ENCODE data around the gene CCDC30. TPM values are rescaled to one million over a fixed set of nuclear protein-coding genes. Genes with fewer than 3 reads are reported as not detected.

CCDC30 gene
- total and polyA plus RNA-seq, 9 donors: 3.8 to 11.7 (median 6.7) TPM

DNA sequence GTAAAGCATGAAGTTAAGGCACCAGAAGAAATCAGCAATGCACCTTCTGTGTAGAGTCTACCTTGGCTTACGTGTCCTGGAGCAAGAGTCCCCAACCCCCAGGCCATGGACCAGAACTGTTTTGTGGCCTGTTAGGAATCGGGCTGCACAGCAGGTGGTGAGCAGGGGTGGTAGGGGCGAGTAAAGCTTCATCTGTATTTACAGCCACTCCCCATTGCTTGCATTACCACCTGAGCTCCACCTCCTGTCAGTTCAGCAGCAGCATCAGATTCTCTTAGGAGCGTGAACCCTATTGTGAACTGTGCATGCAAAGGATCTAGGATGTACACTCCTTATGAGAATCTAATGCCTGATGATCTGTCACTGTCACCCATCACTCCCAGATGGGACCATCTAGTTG is 28.7 kb upstream of the CCDC30 start:
- intact Hi-C loops (cut with DNase I): no loop called here

GRCh38 chr1:42439940-42440339 is 23.1 kb upstream of the CCDC30 start:
- intact Hi-C loops (cut with DNase I): no loop called here
- WGBS, 3 donors: 61 to 73% (median 64%) methylated on average over 2 of the region's 2 CpGs
- Histone ChIP-seq H3K36me3 (no peaks in the 10 kb centered on the region), H3K27me3 (no peaks in the 10 kb centered on the region), H3K27ac (no peak overlapping the region), H3K4me1 (ENCODE audit: insufficient read depth) (no peaks in the 10 kb centered on the region), H3K4me3 (no peak overlapping the region), H3K9me3 (no peaks in the 10 kb centered on the region)
- TF ChIP-seq EP300 (IDR thresholded peaks at IDR 0.05) (no peak), CTCF (IDR thresholded peaks at IDR 0.05) (no peak), POLR2A (IDR thresholded peaks at IDR 0.05) (no peak)
- no peak for DNase-seq

More for the DNA sequence above, 28.7 kb upstream of the CCDC30 start:
- Histone ChIP-seq H3K4me1 (ENCODE audit: insufficient read depth) (no peaks in the 10 kb centered on the region), H3K4me3 (no peak overlapping the region), H3K27me3 (no peaks in the 10 kb centered on the region), H3K36me3 (no peaks in the 10 kb centered on the region), H3K9me3 (no peaks in the 10 kb centered on the region), H3K27ac (no peak overlapping the region)
- DNase-seq: no peak
- WGBS, 3 donors: 98% methylated on average over 4 of the region's 4 CpGs
- no peak for TF ChIP-seq POLR2A (IDR thresholded peaks at IDR 0.05)

GRCh38 chr1:42442662-42443061 is 20.4 kb upstream of the CCDC30 start:
- WGBS, 3 donors: 34 to 44% (median 37%) methylated on average over 2 of the region's 2 CpGs
- no peak overlapping the region for H3K27ac ChIP-seq
- no peaks in the 10 kb centered on the region for H3K36me3 ChIP-seq
- H3K9me3 ChIP-seq: no peaks in the 10 kb centered on the region
- DNase-seq: no peak
- intact Hi-C loops (cut with DNase I): no loop called here
- no peaks in the 10 kb centered on the region for H3K4me1 ChIP-seq (ENCODE audit: insufficient read depth)
- TF ChIP-seq CTCF (IDR thresholded peaks at IDR 0.05) (no peak), POLR2A (IDR thresholded peaks at IDR 0.05) (no peak), EP300 (IDR thresholded peaks at IDR 0.05) (no peak)
- H3K27me3 ChIP-seq: no peaks in the 10 kb centered on the region
- H3K4me3 ChIP-seq: no peak overlapping the region

GRCh38 chr1:42449256-42449655 is 13.8 kb upstream of the CCDC30 start:
- intact Hi-C loops (cut with DNase I): no loop called here
- Histone ChIP-seq H3K4me3 (no peak overlapping the region), H3K4me1 (ENCODE audit: insufficient read depth) (no peaks in the 10 kb centered on the region), H3K36me3 (no peaks in the 10 kb centered on the region), H3K27ac (no peak overlapping the region), H3K9me3 (no peaks in the 10 kb centered on the region), H3K27me3 (no peaks in the 10 kb centered on the region)
- TF ChIP-seq EP300 (IDR thresholded peaks at IDR 0.05): no peak
- TF ChIP-seq POLR2A (IDR thresholded peaks at IDR 0.05): no peak
- no peak for TF ChIP-seq CTCF (IDR thresholded peaks at IDR 0.05)
- no peak for DNase-seq

- Histone ChIP-seq H3K27me3 (no peaks in the 10 kb centered on the region), H3K36me3 (no peaks in the 10 kb centered on the region), H3K4me1 (ENCODE audit: insufficient read depth) (no peaks in the 10 kb centered on the region), H3K4me3 (no peak overlapping the region), H3K27ac (no peak overlapping the region), H3K9me3 (no peaks in the 10 kb centered on the region)
- DNase-seq: no peak
- intact Hi-C loops (cut with DNase I): no loop called here
- TF ChIP-seq POLR2A (IDR thresholded peaks at IDR 0.05) (no peak), EP300 (IDR thresholded peaks at IDR 0.05) (no peak), CTCF (IDR thresholded peaks at IDR 0.05) (no peak)
- 69 to 81% (median 71%) methylated on average over 1 of the region's 1 CpG for WGBS, 3 donors
Measured at GRCh38 chr1:42450061-42450460, 13.0 kb upstream of the CCDC30 start.
